Sciatic nerve (tissue), 2 donors: ENCODE measurements around the gene CIZ1. TPM values are rescaled to one million over a fixed set of nuclear protein-coding genes. Genes with fewer than 3 reads are reported as not detected.
"Not testable (repeated sequence)": the region's sequence is repeated elsewhere in the genome, so short reads cannot be mapped to it uniquely, and the experiment has no call there.

ENCODE experiments used
- ATAC-seq: fragments of 200-7000 bp; cut with Tn5 transposase; one replicate; pipeline ENCODE4 v1.9.1; 2020; ENCODE audit warnings: mild to moderate bottlenecking, moderate library complexity
- DNase-seq: peaks from one replicate; pipeline ENCODE4 v3.0.0-alpha.2; 2020; ENCODE audit warnings: low spot score
- intact Hi-C: fragments of 100-400 bp; cut with DNase I; formaldehyde crosslinking; loops from one replicate; pipeline ENCODE4 v1.14.2; 2022
- total RNA-seq: library from RNA; stranded (reverse); fragmentation: NEBNext Ultra II Directional; extraction: Animal tissue kit (Norgen Biotek cat#: 25700); gene quantifications from one replicate; pipeline ENCODE4 v1.2.1, GENCODE V29; 2021
- donor health status: DM: no; HTN: no; CAD: no.
- donor health status: DM: no; HTN: no; CAD: no.

The CIZ1 gene, protein sequence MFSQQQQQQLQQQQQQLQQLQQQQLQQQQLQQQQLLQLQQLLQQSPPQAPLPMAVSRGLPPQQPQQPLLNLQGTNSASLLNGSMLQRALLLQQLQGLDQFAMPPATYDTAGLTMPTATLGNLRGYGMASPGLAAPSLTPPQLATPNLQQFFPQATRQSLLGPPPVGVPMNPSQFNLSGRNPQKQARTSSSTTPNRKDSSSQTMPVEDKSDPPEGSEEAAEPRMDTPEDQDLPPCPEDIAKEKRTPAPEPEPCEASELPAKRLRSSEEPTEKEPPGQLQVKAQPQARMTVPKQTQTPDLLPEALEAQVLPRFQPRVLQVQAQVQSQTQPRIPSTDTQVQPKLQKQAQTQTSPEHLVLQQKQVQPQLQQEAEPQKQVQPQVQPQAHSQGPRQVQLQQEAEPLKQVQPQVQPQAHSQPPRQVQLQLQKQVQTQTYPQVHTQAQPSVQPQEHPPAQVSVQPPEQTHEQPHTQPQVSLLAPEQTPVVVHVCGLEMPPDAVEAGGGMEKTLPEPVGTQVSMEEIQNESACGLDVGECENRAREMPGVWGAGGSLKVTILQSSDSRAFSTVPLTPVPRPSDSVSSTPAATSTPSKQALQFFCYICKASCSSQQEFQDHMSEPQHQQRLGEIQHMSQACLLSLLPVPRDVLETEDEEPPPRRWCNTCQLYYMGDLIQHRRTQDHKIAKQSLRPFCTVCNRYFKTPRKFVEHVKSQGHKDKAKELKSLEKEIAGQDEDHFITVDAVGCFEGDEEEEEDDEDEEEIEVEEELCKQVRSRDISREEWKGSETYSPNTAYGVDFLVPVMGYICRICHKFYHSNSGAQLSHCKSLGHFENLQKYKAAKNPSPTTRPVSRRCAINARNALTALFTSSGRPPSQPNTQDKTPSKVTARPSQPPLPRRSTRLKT
- 140 TPM for total RNA-seq

DNA sequence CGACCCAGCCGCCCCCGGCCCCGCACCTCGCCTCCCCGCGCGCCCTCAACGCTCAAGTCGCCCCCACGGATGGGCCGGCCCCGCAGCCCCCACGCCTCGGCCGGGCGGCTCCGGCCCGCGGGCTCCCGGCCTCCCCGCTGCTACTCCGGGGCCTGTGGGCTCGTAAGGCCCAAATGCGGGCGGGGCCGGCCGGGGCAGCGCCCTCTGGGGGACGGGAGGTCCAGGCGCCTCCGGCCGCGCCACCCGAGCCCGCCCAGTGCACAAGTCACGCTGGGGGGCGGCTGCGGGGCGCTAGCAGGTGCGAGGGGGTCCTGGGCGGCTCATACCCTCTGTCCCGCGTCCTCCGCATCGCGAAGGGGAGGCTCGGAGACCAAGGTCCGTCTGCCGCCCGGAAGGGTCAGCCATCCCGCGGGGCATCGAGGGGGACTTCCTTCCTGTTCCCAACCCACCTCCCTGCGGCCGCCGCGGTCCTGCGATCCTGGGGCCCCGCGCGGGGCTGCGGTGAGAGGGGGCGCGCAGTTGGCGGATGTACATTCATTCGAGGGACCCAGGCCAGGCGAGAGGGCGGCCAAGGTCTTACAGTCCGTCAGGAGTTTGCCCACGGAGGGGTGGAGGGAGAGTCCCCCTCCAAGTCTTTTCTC is at the start of gene CIZ1:
TSS of gene CIZ1 (minus strand) at position 167 of the 641 bp plus-strand sequence. CDS start 715 bp downstream, outside the sequence.
- peak; percentile 90 for ATAC-seq
- intact Hi-C loops: no loop called here
- peak; percentile 88 for DNase-seq

DNA sequence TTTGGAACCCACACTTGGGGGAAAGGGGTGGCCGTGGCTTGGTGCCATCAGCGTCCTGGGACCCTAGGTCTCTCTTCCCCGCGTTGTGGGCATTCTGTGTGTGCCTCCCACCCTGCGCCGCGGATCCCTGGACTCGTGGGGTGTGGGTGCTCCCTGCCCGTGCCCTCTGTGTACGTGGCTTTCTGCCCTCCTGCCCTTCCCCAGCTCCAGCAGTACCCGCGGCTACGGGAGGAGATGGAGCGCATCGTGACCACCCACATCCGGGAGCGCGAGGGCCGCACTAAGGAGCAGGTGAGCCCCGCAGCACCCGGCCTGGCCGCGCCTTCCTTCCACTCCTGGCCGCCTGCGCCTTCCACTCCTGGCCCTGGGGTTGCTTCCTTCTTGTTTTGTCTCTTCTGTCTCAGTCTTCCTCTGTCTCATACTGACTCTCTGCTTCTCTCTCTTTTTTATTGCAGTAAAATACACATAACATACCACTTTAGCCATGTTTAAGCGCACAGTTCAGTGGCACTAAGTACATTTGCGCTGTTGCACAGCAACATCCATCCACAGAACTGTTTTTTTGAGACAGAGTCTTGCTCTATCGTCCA is 42.5 kb upstream of the CIZ1 start:
- no peak for DNase-seq
- intact Hi-C loops: no loop called here
- no peak for ATAC-seq

DNA sequence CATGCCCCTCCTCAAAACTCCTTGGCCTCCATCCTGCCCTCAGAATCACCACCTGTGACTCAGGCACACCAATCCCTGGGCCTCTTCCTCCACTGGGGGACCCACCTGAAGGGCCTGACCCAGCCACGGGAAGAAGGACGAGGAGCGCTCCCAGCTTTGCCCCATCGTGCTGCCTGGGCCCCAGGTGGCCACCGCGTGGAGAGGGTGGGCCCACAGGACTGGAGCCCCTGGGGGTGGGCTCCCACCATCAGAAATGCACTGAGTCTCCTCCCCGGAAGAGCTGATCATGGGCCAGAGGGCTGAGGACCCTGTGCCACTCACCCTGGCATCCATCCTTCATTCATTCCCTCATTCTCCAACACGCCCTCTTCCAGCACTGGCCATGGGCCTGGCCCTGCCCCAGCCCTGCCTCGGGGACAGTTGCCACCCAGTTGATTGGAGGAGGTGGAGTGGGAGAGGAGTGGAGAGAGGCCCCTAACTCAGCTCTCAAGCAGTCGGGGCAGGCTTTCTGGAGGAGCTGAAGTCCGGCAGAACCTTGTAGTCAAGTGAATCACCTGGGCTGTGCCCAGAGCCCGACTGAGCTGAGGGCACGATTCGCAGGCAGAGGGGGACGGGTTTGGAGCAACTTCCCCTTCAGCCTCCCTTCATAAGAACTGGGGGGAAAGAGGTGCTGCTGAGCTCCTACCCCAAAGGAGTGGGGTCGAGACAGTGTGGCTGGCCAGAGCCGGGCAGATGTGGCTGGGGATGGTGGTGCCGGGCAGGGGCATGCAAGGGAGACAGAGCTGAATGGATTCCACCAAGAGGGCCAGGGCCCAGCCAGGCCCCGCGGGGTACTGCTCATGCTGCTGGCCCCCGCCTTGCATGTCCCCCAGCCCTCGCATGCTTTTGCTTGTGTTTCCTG is 41.4 kb upstream of the CIZ1 start:
- intact Hi-C loops: no loop called here
- ATAC-seq (peak; percentile 33), DNase-seq (no peak)

DNA sequence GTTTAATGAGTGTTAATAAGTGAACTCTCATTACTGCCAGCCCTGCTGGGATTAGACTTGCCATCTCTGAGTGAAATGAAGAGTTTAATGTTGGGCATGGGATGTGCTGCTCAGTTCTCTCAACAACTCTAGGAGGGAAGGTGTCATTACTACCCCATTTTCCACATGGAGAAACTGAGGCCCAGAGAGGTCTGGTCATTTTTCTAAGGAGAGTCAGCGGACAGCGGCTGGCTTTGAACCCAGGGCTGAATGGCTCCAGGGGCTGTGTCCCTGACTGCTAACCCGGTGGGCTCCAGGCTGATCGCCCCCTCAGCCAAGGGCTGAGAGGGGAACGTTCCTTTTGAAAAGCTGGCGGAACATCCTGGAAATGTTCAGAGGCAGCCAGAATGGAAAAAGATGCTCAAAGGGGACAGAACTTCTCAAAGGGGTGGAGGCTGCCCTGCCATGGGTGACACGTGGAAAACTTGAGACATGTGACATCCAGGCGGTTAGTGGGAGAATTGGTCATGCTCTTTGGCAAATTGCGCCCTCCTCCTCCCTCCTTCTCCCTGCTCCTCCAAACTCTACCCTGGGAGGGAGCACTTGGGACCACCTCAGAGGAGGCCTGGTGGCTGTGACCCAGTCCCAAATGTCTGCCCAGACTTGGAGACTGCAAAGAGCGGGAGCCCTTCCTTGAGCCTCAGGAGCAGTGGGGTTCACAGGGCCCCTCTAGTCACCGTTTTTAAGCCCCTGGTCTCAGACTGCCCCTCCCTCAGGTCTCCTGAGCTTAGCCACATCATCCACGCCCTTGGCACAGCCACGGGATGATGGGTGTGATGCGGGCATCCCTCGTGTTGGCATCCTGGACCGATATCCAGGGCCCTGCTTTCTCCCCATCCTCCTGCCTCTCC is 40.5 kb upstream of the CIZ1 start:
- intact Hi-C loops: no loop called here
- ATAC-seq: peak; percentile 85
- no peak for DNase-seq

DNA sequence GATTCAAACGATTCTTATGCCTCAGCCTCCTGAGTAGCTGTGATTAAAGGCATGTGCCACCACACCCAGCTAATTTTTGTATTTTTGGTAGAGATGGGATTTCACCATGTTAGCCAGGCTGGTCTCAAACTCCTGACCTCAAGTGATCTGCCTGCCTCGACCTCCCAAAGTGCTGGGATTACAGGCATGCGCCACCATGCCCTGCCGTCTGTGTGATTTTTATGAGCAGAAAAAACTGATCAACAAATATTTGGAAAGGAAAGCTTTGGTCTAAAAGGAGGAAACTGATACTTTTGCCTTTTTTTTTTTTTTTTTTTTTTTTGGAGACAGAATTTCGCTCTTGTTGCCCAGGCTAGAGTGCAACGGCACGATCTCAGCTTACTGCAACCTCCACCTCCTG is 39.5 kb upstream of the CIZ1 start:
- DNase-seq, intact Hi-C loops, ATAC-seq: not testable (repeated sequence)

DNA sequence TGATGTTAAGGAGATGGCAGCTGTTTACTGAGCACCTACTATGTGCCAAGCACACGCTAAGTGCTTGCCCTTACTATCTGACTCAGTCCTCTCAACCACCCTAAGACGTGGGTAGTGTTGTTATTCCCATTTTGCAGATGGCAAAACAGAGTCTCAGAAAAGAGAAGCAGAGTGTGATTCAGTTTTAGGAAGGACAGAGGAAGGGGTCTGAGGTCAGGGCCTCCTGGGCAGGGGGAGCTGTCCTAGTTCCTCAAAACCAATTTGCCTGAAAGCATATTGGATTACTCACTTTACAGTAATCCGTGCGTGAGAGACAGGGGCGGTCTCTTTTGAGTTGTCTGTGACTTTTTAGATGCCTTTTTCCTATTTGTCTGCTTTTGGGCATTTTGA is 35.0 kb upstream of the CIZ1 start:
- DNase-seq (no peak), ATAC-seq (no peak)
- intact Hi-C loops: no loop called here

DNA sequence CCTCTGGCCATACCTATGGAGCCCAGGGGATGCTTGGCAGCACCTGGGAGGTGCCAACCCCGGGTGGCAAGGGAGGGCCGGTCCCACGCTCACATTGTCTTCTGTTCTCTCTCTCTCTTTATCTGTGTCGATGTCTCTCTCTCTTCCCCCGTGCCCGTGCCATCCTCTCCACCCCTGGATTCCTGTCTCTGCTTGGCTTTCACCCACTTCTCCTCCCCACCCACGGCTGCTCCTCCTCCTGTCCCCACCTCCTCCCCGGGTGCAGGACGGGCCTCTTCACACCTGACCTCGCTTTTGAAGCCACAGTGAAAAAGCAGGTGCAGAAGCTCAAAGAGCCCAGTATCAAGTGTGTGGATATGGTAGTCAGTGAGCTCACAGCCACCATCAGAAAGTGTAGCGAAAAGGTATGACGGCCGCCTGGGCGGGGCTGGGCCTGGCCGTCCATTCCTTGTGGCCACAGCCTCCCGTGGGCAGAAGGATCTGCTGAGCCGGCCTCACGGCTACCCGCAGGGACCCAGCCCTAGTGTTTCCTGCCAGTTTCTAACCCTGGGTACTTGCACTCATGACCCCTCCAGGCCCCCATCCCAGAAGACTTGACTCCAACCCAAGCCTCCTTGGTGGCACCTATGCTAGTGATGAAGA is 34.5 kb upstream of the CIZ1 start:
- no peak for DNase-seq
- no peak for ATAC-seq
- intact Hi-C loops: no loop called here

DNA sequence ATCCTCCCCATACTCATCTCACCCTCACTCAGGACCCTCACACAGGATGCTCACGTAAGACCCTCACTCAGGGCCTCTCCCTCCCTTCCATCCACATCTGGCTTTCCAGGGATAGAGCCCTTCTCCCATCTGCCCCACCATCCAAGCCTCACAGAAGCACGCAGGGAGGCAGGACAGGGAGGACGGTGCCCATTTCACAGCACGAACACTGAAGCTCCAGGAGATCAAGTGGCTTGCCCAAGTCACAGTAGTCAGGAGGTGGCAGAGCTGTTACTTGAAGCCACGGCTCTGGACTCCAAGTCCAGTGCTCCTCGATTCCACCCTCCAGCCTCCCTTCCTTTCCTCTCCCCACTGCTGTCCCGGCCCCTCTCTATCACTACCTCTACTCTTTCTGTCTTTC is 33.5 kb upstream of the CIZ1 start:
- DNase-seq (no peak), ATAC-seq (no peak)
- intact Hi-C loops: no loop called here

DNA sequence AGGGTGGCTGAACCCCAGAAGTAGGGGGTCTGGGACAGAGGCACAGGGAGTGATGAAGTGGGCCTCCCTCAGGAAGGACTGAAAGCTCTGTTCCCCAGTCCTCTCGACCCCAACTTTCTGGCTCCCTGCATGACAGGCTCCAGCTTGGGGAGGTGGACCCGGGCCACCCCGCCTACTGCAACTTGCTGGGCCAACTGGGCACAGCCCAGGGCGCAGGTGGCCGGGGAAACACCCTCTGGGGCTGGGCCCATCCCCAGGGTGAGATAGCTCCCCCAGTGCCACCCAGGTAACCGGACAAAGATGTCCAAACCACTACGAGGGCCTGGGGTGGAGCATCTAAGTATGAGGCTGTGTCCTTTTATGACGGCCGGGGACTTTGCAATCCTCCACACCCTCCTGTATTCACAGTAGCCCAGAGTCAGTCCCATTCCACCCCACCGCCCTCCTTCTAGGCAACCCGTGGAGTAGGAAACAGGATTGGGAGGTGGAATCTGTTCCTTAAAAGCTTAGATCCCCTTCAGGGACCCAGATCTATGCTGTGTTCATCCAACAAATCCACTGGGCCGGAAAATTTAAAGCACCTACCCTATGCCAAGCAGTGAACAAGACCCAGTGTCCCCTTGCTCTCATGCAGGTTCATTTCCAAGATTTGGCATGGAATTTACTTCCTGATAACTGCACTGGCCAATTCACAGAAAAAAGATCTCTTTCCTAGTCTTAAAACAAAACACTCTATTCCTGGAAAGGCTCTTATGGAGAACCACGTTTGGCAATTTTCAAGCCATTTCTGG is 31.7 kb upstream of the CIZ1 start:
- no peak for ATAC-seq
- intact Hi-C loops: no loop called here
- no peak for DNase-seq

DNA sequence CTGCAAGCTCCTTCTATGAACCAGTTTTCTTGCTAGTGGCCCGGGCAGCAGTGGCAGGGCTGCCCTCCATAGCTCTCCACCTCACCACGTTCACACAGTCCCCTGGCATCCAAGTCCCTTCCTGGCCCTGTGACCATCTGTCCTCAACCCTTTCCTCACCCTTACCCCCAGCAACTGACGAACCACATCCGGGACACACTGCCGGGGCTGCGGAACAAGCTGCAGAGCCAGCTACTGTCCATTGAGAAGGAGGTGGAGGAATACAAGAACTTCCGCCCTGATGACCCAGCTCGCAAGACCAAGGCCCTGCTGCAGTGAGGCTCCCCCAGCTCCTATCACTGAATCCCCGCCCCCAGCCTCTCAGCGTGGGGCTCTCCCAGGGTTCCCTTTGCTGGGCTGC is 30.7 kb upstream of the CIZ1 start:
- intact Hi-C loops: no loop called here
- ATAC-seq (no peak), DNase-seq (no peak)

DNA sequence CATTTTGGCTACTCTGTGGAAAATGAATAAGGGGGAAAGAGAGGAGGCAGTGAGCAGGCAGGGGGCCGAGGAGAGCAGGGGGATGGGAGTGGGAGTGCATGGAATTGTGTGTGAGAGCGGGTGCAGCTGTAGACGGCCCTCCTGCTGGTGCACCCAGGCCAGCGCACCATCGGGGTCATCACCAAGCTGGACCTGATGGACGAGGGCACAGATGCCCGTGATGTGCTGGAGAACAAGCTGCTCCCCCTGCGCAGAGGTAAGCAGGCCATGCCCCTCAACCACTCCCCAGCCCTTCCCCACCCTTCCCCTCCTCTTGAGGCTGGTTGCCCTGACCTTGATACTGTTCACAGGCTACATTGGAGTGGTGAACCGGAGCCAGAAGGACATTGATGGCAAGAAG is 28.5 kb upstream of the CIZ1 start:
- DNase-seq (no peak), ATAC-seq (no peak)
- intact Hi-C loops: no loop called here

DNA sequence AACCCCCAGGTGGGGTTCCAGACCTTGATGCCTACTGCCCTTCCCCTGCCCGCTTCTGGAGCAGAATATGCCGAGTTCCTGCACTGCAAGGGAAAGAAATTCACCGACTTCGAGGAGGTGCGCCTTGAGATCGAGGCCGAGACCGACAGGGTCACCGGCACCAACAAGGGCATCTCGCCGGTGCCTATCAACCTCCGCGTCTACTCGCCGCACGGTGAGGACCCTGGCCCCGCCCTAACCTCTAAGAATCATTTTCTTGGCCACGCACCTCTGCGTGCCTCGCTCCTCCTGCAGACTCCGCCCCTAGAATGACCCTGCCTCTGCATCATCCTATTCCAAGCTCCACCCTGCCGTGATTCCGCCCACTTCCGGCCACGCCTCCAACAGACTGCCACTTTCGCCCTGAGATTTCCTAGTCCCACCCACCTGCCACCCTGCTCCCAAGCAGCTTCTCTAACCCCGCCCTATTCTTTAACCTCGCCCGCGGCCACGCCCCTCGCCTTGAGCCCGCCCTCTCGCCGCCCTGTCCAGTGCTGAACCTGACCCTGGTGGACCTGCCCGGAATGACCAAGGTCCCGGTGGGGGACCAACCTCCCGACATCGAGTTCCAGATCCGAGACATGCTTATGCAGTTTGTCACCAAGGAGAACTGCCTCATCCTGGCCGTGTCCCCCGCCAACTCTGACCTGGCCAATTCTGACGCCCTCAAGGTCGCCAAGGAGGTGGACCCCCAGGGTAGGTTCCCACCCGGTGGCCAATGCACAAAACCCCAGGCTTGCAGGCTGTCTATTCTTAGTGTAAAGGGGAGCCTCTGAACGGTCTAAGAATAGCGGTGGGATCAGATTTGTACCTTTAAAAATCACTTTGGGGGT is 27.4 kb upstream of the CIZ1 start:
- intact Hi-C loops: no loop called here
- ATAC-seq (peak; percentile 85), DNase-seq (peak; percentile 93)

DNA sequence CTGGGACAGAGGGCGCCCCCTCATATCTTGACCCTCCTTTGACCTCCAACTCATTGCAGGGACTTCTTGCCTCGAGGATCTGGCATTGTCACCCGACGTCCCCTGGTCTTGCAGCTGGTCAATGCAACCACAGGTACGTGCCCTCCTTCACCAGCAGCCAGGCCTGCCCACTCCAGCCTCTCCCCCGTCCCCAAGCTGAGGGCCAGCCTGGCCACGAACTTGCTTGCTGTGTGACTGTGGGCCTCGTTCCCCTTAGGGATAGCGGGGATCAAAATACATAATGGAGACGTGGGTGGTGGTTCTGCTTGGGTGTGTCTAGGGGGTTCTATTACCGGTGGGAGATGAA is 26.8 kb upstream of the CIZ1 start:
- DNase-seq (no peak), ATAC-seq (no peak)
- intact Hi-C loops: no loop called here

DNA sequence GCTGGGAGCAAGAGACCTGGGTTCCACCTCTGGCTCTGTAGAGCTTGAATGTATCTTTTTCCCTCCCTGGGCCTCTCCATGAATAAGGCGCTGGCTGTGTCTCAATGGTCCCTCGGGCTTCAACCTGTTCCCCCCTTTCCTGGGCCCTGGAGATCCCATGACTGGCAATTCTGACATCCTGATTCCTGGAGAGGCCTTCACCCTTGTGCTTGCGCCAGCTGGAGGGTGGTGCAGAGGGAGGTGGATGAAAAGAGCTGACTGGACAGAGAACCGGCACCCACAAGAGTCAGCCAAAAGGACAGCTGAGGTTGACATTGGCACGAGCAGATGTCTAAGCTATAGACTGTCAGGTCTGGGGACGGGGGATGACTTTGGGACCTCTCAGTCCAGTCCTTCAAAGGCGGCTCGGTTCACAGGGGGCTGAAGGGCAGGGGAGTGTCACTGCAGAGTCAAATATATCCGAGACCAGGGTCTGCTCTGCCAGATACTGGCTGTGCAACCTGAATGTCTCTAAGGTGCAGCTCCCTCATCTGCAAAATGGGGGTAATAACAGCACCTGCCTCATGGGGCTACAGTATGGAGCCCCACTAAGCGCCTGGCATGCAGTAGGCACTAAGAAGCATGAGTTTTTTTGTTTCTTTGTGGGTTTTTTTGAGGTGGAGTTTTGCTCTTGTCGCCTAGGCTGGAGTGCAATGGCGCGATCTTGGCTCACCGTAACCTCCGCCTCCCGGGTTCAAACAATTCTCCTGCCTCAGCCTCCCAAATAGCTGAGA is 25.6 kb upstream of the CIZ1 start:
- no peak for ATAC-seq
- intact Hi-C loops: no loop called here
- no peak for DNase-seq
